NCI-H2227 treated with DMSO at 0.1 percent for 48 hours (cell line): Measurements from ENCODE around the gene NAALADL2.

ENCODE experiments used
- DNase-seq: peaks from one replicate; lab custom pipeline; 2025; lab: John Stamatoyannopoulos, UW

NAALADL2 gene

GRCh38 chr3:174859114-174859735 is at the start of gene NAALADL2:
Gene NAALADL2, plus strand, starts transcription at chr3:174859334.
- no peak for DNase-seq

GRCh38 chr3:174810254-174810653 is 48.9 kb upstream of the NAALADL2 start:
- no peak for DNase-seq

- no peak for DNase-seq
Measured at GRCh38 chr3:174812172-174812862, 46.8 kb upstream of the NAALADL2 start.

GRCh38 chr3:174815750-174816149 is 43.4 kb upstream of the NAALADL2 start:
- DNase-seq: no peak

GRCh38 chr3:174820885-174821284 is 38.2 kb upstream of the NAALADL2 start:
- DNase-seq: no peak

- no peak for DNase-seq
Measured at GRCh38 chr3:174821477-174821876, 37.7 kb upstream of the NAALADL2 start.

- no peak for DNase-seq
Measured at GRCh38 chr3:174822320-174822719, 36.8 kb upstream of the NAALADL2 start.

- DNase-seq: no peak
Measured at GRCh38 chr3:174826069-174826468, 33.1 kb upstream of the NAALADL2 start.

GRCh38 chr3:174844746-174845145 is 14.4 kb upstream of the NAALADL2 start:
- DNase-seq: no peak

GRCh38 chr3:174846055-174846454 is 13.1 kb upstream of the NAALADL2 start:
- no peak for DNase-seq

GRCh38 chr3:174854987-174855386 is 4.1 kb upstream of the NAALADL2 start:
- no peak for DNase-seq

GRCh38 chr3:174857301-174857700 is 1.8 kb upstream of the NAALADL2 start:
- DNase-seq: no peak

- no peak for DNase-seq
Measured at GRCh38 chr3:174858353-174858752, 781 bp upstream of the NAALADL2 start.

- no peak for DNase-seq
Measured at GRCh38 chr3:174859756-174860155, 622 bp downstream of the NAALADL2 start.

GRCh38 chr3:174862101-174862500 is 3.0 kb downstream of the NAALADL2 start:
- DNase-seq: no peak

GRCh38 chr3:174862666-174863065 is 3.5 kb downstream of the NAALADL2 start:
- DNase-seq: no peak

GRCh38 chr3:174863488-174863887 is 4.4 kb downstream of the NAALADL2 start:
- DNase-seq: no peak

GRCh38 chr3:174869448-174869847 is 10.3 kb downstream of the NAALADL2 start:
- no peak for DNase-seq

GRCh38 chr3:174873832-174874657 is 14.9 kb downstream of the NAALADL2 start:
- no peak for DNase-seq

GRCh38 chr3:174882789-174883188 is 23.7 kb downstream of the NAALADL2 start:
- DNase-seq: no peak

GRCh38 chr3:174883881-174884675 is 24.9 kb downstream of the NAALADL2 start:
- DNase-seq: no peak
